COLO829 (cell line): Measurements from ENCODE around the gene ZBTB39.
"Not testable (repeated sequence)": the region's sequence is repeated elsewhere in the genome, so short reads cannot be mapped to it uniquely, and the experiment has no call there.

Source experiments
- DNase-seq: peaks from one replicate; pipeline ENCODE4 v3.0.0; 2012; ENCODE audit warnings: low spot score

ZBTB39 gene

GRCh38 chr12:57029457-57029856 lies 23.1 kb upstream of the ZBTB39 start:
- no peak for DNase-seq

- DNase-seq, result no peak
These were observed 21.4 kb upstream of the ZBTB39 start for GRCh38 chr12:57027805-57028153.

GRCh38 chr12:57027011-57027804 lies 20.9 kb upstream of the ZBTB39 start:
- DNase-seq, result no peak

- DNase-seq, result no peak
These were observed 18.9 kb upstream of the ZBTB39 start for GRCh38 chr12:57025196-57025595.

- DNase-seq, result not testable (repeated sequence)
These were observed 16.0 kb upstream of the ZBTB39 start for GRCh38 chr12:57022324-57022723.

GRCh38 chr12:57019983-57020719 lies 13.8 kb upstream of the ZBTB39 start:
- DNase-seq, result no peak

- no peak for DNase-seq
These were observed 12.6 kb upstream of the ZBTB39 start for GRCh38 chr12:57018906-57019305.

- not testable (repeated sequence) for DNase-seq
These were observed 12.0 kb upstream of the ZBTB39 start for GRCh38 chr12:57018353-57018752.

- no peak for DNase-seq
These were observed 10.0 kb upstream of the ZBTB39 start, which contains the start of gene TAC3 for GRCh38 chr12:57016348-57016747. Gene TAC3, minus strand, starts transcription at chr12:57016529. Its CDS starts 732 bp downstream, at chr12:57015797.

GRCh38 chr12:57012600-57013465 lies 6.5 kb upstream of the ZBTB39 start:
- DNase-seq, result no peak

- no peak for DNase-seq
These were observed 5.4 kb upstream of the ZBTB39 start for GRCh38 chr12:57011438-57012424.

- no peak for DNase-seq
These were observed 4.4 kb upstream of the ZBTB39 start for GRCh38 chr12:57010627-57011247.

- DNase-seq, result no peak
These were observed 3.7 kb upstream of the ZBTB39 start for GRCh38 chr12:57009949-57010626.

- DNase-seq, result peak; percentile 59
These were observed 1.8 kb upstream of the ZBTB39 start for GRCh38 chr12:57008178-57008577.

- no peak for DNase-seq
These were observed 596 bp upstream of the ZBTB39 start for GRCh38 chr12:57006809-57007475.

GRCh38 chr12:57004651-57005050 lies 1.7 kb downstream of the ZBTB39 start:
- DNase-seq, result no peak

GRCh38 chr12:57003395-57003794 lies 3.0 kb downstream of the ZBTB39 start:
- DNase-seq, result no peak

GRCh38 chr12:57001448-57001906 lies 4.9 kb downstream of the ZBTB39 start:
- DNase-seq, result peak; percentile 63

- no peak for DNase-seq
These were observed 6.0 kb downstream of the ZBTB39 start for GRCh38 chr12:57000393-57000792.
